Gastroesophageal sphincter (tissue), 3 donors: ENCODE results near the gene ZNF264.
"Not testable (repeated sequence)": the region's sequence is repeated elsewhere in the genome, so short reads cannot be mapped to it uniquely, and the experiment has no call there.

ENCODE experiments used
- CTCF ChIP-seq, 4 experiments: fragments of 200-600 bp in 2 of 4; fragments of 450-650 bp in 2 of 4; sonication (generic) in 1 of 4; IDR thresholded peaks; one replicate each; pipeline ENCODE4 v1.5.1; 2017 to 2019; ENCODE audit warnings: antibody characterized with exemption in 4 of 4, mild to moderate bottlenecking in 2 of 4, moderate library complexity in 2 of 4
- POLR2A ChIP-seq, 2 donors: fragments of 450-650 bp; IDR thresholded peaks; one replicate each; pipeline ENCODE4 v1.6.1; 2017; ENCODE audit warnings: antibody characterized with exemption in 2 of 2, mild to moderate bottlenecking in 2 of 2, moderate library complexity in 1 of 2

GRCh38 chr19:57253767-57254166, 62.5 kb downstream of the ZNF264 start:
- TF ChIP-seq CTCF, POLR2A (IDR thresholded peaks at IDR 0.05): not testable (repeated sequence)
